Keratinocyte (primary cell): Measurements from ENCODE around the gene DCN.

Source experiments
- EZH2 ChIP-seq: IDR thresholded peaks from one replicate; pipeline ENCODE4 v1.6.1; 2012; ENCODE audit warnings: inconsistent platforms, mild to moderate bottlenecking, low read length, moderate library complexity
- TF ChIP-seq, protein P1 (sequence below), 3 experiments: IDR thresholded peaks in 1 of 3; conservative IDR thresholded peaks in 1 of 3; optimal IDR thresholded peaks in 1 of 3; 2 replicates in 2 of 3; 3 replicates in 1 of 3; pipeline versions ENCODE3 to v1.5.1; 2011; ENCODE audit warnings: low read length in 3 of 3, mild to moderate bottlenecking in 3 of 3, moderate library complexity in 2 of 3, control low read depth in 1 of 3, inconsistent platforms in 1 of 3; ENCODE audit not compliant: insufficient read depth in 2 of 3; ENCODE audit errors: extremely low read depth in 1 of 3

DNA sequence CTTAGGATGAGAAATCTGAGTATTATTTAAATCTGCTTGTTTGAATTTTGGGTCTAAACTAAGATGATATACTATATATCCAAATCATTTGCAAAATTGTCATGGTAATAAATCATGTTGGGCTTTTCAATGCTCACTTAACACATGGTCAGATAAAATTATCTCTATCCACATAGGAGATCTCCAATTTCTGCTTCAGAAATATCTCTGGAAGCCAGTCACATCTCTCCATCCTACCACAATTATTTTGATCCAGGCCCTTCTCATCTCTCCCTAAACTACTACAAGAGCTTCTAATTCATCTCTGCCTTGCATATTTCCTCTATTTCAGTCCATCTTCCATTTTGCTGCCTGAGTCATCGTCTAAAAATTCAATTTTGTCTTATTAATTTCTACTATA lies 3.8 kb downstream of the DCN start:
- TF ChIP-seq, protein P1, sequence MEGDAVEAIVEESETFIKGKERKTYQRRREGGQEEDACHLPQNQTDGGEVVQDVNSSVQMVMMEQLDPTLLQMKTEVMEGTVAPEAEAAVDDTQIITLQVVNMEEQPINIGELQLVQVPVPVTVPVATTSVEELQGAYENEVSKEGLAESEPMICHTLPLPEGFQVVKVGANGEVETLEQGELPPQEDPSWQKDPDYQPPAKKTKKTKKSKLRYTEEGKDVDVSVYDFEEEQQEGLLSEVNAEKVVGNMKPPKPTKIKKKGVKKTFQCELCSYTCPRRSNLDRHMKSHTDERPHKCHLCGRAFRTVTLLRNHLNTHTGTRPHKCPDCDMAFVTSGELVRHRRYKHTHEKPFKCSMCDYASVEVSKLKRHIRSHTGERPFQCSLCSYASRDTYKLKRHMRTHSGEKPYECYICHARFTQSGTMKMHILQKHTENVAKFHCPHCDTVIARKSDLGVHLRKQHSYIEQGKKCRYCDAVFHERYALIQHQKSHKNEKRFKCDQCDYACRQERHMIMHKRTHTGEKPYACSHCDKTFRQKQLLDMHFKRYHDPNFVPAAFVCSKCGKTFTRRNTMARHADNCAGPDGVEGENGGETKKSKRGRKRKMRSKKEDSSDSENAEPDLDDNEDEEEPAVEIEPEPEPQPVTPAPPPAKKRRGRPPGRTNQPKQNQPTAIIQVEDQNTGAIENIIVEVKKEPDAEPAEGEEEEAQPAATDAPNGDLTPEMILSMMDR (optimal IDR thresholded peaks at IDR 0.05 in 1 of 3, IDR thresholded peaks at IDR 0.05 in 1 of 3, conservative IDR thresholded peaks at IDR 0.05 in 1 of 3; ENCODE audit: extremely low read depth in 1 of 3, insufficient read depth in 2 of 3, low read length in 3 of 3) = no peak
- TF ChIP-seq EZH2 = no peak
